GM19099 (cell line): ENCODE data around the gene MEGF6.

Source experiments
- POLR2A ChIP-seq: IDR thresholded peaks from 3 replicates; pipeline ENCODE4 v1.6.1; 2011; ENCODE audit warnings: low read depth; ENCODE audit not compliant: insufficient read length; ENCODE audit errors: extremely low read depth

Gene MEGF6

DNA sequence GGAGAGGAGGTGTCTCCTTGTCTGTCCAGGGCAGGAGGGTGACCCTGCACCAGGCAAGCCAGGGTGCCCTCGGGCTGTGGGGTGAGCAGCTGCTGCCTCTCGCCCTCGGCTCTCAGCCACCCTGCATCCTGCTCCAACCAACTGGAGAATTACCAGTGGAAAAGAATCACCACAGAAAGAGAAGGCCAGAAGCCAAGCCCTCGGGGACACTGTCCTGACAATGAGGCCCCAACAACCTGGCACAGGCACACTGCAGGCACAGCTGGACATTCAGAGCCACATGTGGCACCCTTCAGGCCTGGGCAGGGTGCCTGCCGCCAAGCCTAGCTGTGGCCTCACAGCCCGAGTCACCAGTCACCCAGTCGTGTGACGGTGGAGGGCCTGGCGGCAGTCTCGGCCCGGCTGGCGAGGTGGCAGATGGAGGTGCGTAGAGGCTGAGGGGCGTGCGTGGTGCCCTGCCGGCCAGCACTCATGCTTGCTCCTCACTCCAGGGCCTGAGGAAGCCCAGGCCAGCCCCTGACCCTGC, 12.0 kb downstream of the MEGF6 start:
- TF ChIP-seq POLR2A = no peak

DNA sequence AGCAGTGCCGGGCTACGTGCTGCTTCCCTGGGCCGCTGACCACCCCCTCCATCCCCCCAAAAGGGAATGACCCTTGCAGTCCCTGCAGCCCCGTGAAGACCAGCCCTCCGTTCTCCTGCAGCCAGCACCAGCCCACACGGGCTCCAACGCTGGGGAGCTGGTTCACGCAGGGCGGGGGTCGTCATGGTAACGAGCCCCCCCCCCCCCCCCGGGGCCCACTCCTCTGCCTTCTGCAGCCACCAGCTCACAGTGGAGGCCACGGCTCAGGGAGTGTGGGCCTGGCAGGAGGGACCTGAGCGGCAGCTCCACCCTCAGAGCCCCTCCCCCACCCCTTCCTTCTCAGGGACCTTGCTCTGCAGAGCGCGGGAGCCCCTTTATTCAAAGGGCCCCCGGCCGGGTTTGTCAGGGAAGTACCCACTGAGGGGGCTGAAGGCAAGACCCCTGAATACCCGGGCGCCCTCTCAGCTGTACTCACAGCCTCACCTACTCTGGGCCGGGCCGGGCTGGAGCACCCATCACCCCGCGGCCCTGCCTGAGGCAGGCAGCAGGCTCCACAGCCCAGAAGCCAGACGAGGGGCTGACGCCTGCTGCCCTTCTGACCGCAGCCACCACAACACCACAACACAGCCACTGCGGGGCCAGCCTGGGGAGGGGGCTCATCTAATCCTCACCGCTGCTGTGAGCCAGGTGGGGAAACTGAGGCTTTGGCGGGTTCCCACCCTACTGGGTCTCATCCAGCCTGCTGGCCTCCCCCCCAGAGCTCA, 12.6 kb downstream of the MEGF6 start:
- no peak for TF ChIP-seq POLR2A

DNA sequence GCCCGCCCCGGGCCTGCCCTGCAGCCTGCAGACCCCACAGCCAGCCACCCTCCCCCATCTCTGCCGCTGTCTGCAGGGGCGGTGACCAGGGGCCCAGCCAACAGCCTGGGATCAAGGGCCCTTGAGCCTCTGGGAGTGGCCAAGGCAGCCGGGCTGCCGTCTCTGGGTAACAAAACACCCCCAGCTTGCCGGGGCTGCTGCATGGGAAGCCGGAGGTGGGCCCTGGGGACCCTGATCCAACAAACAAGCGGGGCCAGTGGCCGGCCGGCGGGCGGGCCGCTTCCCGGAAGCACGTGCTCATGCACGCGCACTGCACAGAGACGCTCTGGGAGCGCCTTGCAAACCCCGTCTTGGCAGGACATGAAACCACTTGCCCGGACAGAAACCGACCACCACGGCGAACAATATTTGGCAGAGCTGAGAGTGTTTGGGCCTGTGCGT, 13.2 kb downstream of the MEGF6 start:
- no peak for TF ChIP-seq POLR2A

DNA sequence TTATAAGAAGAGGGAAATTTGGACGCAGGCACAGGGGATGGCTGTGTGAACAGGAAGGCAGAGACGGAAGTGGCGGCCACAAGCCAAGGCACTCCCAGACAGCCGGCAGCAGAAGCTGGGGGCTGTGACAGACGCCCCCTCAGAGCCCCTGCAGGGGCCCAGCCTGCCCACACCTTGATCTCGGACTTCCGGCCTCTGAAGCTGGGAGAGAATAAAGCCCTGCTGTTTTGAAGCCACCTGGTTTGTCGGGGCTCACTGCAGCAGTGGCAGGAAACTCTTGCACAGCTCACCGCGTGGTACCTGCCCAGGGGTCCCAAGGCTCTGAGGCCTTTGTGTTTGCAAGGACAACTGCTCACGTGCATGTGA, 13.7 kb downstream of the MEGF6 start:
- TF ChIP-seq POLR2A = no peak

DNA sequence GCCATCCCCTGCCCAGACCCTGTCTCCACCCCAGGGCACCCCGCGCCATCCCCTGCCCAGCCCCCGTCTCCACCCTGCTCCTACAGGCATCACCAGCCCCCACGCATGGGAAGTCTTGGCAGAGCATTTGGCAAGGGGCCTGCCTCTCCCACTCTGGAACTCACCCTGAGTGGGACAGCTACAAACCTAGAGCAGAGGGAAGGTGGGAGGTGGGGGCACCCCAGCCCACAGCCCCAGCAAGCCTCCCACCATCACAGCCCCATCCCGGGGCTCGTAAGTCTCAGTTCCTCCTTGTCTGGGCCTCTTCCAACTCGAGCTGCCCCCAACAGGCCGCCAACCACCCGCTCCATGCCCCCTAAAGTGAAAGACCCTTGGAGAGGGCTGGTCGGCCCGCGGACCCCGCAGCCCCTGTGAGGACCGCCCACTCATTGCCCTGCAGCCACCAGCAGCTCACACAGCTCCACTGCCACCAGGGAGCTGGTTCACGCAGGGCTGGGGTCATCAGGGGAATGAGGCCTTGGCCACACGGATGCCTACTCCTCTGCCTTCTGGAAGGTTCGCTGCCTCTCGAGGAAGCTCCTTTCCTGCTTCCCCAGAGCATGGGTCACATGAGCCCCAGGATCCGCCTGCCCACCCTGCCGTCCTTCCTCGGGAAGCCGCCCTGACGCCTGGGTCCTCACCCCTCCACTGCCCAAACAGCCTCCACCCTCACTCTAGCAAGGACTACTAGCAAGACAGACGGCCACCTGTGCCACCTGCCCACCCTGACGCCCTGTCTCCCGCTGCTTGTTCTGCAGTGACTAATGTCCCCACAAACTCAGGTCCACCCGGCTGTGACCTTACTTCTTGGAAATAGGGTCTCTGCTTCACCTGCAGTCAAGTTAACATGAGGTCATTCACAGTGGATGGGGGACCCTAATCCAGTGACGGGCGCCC, 14.4 kb downstream of the MEGF6 start:
- TF ChIP-seq POLR2A = no peak

DNA sequence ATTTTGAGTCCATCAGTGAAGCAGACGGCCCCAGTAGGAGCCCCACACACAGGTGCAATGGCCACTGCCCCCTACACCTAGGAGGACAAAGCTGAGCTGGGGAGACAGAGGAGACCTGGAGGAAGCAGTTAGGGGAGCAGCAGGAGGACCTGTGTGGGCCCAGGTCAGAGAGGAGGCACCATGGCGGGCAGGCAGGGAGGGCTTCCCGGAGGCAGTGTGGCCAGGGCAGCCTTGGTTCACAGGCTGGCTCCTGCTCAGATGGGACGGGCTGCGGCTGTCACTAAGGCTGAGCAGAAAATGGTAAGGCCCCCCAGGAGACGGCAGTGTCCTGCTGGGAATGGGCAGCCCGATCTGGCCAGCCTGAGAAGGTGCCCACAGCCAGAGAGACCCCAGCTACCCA, 15.4 kb downstream of the MEGF6 start:
- TF ChIP-seq POLR2A = no peak

DNA sequence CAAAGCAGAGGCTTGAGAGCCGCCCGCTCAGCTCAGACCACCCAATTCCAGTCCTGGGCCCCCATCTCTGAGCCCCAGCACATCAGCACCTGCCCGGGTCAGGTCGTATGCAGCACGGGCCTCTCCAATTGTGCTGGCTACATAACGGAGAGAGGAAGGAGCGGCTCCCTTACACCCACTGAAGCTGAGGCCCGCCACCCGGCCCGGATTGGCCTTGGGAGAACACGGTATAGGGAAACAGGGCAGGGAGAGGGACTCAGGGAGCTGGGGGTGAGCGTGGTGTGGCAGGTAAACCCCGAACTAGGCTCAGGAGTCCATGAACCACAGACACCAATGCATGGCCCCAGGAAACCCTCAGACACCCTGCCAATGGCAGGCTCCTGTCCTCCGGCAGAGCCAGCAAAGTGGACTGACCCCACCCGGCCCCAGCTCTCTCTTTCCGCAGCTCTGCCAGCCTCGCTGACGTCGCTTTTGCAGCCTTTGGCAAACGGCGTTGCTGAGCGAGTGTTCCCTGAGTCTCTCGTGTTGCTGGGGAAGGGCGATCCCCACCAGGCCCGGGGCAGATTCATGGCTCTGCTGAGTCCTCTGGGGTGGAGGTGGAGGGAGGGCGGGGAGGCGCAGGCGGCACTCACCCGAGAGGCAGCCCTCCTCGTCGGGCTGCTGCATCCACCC, 16.5 kb downstream of the MEGF6 start:
- TF ChIP-seq POLR2A = no peak

DNA sequence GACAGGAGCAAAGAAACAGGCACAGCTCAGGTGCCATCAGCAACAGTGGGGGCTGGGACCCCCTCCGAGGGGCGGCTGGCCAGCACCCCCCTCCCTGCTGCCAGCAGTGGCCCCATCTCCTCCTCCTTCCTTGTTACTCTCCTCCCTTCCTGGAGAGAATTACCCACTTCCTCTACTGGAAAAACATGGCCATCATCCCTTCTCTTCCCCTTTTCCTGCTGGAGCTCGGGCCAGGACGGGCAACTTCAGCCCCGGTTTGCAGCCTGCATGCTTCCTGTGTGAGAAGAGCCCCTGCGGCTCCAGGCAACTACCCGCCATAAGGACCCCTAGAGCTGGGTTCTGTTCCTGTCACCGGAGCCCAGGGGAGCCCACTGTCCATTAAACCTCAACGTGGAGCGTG, 17.6 kb downstream of the MEGF6 start:
- TF ChIP-seq POLR2A = no peak

DNA sequence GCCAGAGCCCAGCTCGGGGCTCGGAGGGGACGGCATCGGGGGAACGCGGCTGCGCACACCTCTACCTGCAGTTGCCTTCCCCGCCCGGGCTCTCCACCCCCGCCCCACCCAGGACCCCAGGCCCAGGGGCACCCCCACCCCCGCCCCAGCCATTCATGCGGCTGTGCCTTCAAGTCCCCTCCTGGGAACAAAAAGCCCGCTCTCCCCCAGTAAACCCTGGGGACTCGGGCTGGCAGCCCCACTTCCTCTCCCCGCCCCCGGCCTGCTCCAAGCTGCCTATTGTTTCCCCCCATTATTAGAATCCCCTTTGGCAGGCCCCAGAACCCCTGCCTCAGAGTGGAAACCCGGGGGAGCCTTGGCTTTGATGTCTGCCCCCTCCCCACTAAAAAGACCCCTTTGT, 18.0 kb downstream of the MEGF6 start:
- no peak for TF ChIP-seq POLR2A

DNA sequence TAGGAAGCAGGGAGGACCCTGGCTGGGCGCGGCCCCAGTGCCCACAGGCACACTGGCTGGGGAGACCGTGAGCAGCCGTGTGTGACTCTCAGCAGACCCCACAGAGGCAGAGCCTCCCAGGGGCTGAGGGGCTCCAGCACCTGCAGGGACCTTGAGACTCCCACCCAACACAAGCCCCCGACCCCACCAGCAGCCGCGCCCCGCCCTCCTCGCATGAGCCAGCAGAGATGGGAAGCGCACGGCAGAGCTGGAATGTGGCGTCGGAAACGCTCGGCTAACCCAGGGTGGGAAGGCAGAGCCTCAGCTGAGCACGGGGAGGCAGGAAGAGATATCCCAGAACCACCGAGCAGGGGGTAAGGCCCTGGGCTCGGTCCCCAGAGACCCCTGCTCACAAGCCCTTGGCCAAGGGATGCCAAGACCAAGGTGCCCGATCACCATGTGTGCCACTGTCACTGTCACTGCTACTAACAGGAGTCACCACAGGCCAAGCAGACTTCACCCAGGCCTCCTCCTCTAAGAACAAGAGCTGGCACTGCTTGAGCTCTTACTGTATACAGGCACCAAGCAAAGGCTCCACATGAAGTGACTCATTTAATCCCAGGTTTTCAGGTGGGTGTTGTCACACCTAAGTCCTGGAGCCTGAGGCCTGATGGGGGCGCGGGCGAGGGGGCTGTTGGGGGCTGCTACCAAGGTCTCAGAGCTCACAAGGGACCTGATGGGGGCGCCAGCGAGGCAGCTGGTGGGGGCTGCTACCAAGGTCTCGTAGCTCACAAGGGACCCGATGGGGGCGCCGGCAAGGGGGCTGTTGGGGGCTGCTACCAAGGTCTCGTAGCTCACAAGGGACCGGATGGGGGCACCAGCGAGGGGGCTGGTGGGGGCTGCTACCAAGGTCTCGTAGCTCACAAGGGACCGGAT, 20.1 kb downstream of the MEGF6 start:
- TF ChIP-seq POLR2A = no peak

DNA sequence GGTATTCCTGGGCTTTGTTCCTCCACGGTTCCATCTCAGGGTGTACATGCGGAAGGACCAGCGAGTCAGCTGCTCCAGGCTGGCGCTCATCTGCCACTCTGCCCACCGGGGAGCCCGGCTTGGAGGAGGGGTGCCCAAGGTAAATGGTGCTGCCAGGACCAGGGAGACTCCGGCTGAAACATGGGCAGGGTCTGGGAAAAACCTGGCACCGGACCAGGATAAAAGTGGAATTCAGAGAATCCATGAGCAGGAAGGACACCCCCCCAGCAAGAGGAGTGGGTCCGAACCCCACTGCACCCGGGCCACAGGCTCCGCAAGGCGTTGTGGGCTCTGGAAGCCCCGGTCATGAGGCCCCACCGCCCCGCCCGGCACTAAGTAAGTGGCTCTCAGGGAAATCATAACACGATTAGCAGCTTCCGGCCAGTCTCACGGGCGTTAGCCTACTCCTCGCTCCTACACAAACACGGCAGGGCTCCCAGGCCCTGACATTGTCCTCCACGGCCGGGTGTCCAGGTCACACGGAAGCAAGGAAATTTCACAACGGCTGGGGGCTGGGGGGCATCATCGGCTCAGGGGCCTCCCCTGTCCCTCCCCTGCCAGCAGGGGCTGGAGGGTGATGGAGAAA, 21.1 kb downstream of the MEGF6 start:
- TF ChIP-seq POLR2A = no peak

DNA sequence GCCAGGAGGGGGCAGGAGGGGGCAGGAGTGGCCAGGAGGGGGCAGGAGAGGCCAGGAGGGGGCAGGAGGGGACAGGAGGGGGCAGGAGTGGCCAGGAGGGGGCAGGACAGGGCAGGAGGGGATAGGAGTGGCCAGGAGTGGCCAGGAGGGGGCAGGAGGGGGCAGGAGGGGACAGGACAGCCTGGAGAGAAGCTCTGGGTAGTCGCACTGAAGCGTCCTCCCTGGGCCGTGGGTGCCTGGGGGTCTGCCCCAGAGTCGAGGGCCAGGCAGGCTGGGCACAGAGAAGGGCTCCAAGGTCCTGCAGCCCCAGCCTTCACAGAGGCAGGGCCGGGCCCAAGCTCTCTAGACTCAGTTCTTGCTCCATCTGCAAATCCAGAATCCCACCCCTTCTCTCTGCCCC, 22.9 kb downstream of the MEGF6 start:
- no peak for TF ChIP-seq POLR2A

DNA sequence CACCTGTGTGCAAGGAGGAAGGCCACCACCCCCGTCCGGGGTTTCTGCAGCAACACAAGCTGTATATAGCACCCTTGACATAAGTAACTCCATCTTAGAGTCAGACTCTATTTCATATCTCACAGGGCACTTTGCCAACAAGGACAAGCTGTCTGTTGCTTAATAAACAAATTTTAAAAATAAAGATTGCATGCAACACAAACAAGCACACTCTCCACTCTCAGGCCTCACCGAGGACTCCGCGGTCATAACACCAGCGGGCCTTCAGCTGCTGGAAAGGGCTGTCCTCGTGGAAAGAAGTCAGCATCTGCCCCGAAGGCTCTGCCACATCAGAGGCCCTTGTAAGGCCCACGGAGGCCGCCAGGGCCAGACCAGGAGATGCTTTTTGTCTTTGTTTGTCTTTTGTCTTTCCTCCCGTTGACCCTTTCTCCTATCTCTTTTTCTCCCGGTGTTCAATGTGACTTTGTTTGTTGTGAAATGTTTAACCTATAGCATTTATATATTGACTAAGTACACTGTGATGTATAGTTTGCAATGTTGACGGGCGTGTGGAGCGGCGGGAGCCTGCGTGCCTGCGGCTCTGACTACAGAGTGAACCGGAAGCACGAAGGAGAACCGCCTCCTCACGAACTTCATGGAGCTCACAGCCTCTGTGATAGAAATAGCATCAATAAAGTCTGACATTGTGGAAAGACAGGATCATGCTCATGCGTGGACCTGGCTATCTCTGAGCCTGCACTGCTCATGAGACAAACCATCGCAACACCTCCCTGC, 24.1 kb downstream of the MEGF6 start:
- no peak for TF ChIP-seq POLR2A
